NCI-H2107 (cell line): ENCODE measurements around the gene ZCWPW2.

Source experiments
- DNase-seq: peaks from one replicate; lab custom pipeline; 2025; lab: John Stamatoyannopoulos, UW

ZCWPW2 gene

DNA sequence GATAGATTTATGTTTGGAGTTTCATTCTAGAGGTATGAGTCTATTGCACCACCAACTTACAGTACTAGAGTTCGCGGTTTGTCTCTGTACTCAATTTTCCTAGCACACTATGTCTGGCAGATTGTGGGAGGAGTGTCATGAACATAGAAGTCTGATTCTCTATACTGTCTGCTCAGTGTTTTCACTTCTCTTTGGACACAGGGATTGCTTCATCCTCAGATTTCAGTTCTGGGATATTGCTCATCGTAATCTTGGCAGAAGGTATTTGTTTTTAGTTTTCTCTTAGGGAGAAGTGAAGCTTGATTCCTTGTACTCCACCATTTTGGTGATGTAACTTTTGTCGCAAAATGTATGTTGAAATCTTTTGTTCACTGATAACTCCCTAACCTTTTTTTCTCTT, 27.9 kb downstream of the ZCWPW2 start:
- no peak for DNase-seq

DNA sequence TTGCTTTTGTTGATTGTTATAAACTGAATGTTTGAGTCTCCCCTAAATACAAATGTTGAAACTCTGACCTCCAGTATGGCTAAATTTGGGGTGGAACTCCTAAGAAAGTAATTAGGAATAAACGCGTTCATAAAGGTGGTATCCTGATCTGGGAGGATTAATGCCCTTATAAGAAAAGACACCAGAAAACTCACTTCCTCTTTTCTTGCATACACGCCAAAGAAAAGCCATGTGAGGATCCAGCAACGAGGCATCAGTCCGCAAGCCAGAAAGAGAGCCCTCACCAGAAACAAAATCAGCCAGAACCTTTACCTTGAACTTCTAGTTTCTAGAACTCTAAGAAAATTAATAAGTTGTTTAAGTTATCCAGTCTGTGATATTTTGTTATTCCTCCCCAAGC, 37.5 kb downstream of the ZCWPW2 start:
- no peak for DNase-seq

DNA sequence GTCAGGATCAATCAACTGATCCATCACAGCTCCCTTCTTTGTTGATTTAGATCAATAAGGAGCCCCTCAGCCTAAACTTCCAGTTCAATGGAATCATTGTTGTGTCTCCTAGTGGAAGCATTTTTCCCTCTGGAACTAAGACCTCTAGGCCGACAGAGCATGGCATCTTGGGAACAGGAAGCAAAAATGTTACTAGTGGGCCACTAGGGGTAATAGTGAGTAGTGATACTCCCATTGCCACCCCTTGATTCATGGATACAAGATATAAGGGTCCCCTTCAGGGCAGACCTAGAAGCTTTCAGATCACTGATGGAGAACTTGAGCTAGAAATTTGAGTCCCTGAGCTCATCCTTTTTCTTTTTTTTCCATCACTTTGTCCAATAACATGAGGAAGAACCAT, 40.5 kb downstream of the ZCWPW2 start:
- DNase-seq = no peak

DNA sequence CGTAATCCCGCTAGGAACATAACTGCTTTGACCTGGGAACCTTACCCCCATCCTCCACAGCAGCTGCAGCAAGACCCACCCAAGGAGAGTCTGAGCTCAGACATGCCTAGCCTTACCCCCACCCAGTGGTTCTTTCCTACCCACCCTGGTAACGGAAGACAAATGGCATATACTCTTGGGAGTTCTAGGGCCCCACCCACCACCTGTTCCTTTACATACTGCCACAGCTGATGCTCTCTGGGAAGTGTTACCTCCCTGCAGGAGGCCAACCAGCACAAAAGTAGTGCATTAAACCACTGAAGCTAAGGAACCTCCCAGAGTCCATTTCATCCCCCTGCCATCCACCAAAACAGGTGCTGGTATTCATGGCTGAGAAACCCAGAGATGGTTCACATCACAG, 50.7 kb downstream of the ZCWPW2 start:
- DNase-seq = no peak

DNA sequence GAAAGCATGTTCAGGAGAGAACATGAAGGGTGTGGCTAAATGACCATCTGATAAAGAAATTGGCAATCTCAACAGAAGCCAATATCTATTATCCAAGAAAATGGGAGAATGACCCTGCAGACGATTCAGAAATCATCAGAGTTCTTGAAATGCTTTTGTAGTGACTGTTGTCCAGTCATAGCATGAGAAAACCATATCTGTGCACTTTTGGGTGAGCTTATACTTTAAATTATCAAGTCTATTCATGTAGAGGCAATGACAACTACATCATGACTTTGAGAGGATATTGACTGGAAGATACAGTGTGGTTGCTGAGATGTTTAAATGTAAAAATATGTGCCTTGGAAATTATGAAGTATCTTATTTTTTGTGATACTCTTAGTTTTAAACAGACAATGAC, 57.7 kb downstream of the ZCWPW2 start:
- no peak for DNase-seq

DNA sequence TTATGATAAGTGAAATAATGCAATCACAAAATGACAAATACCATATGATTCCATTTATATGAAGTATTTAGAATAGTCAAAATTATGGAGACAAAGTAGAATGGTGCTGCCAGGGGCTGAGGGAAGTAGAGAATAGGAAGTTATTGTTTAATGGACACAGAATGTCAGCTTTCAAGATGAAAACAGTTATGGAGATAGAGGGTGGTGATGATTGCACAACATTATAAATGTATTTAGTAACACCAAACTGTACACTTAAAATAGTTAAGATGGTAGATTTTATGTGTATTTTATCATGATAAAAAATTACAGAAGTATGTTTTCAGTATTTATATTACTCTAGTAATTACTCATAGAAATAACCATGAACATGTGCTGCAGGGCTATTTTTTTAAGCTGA, 100.9 kb downstream of the ZCWPW2 start:
- DNase-seq = no peak

DNA sequence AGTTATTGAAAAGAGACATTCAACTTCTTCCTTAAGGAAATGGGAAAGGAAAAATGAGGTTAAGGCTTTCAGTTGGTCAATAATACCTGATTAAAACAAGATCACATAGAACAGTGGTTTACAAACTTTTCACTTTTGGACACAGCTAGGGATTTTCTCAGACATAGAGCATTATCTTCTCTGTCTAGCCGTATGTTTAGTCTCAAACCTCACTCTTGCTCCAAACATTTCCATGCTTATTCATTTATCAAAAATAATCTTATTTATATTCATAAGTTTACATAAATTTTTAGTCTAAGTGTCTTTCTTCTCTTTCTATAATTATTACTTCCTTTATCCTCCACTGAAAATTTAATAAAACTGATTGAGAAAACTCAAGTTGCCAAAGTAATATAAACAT, 114.3 kb downstream of the ZCWPW2 start:
- no peak for DNase-seq

DNA sequence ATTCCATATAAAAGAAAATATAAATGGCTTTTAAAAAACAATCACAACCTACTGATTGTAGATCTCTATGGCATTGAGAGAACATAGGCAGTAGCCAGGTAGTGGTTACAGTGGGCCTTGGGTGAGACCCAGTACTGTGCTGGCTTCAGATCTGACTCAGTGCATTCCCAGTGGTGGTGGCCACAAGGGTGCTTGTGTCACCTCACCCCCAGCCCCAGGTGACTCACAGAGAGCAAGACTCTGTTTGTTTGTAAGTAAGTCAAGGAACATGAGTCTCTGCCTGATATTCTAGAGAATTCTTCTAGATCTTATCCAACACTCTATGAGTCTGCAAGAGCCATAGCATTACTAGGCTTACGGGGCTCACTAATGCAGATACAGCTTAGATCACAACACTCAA, 118.9 kb downstream of the ZCWPW2 start:
- DNase-seq = no peak

DNA sequence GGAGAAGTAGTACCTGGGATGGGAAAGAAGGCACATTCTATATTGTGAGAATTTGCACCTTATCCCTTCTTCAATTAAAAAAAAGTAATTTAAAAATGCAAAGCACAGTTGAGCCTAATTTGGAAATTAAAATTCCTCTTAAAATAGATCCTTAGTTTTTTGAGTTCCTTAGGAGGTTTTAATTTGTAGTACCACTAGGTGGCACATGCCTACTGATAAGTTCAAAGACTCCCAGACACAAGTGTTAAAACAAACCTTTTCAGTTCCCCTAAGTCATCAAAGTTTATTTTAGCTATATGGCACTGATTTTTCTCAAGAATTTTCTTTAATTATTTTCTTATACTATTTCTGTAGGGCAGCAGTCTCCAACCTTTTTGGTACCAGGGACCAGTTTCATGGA, 127.7 kb downstream of the ZCWPW2 start:
- DNase-seq = no peak

DNA sequence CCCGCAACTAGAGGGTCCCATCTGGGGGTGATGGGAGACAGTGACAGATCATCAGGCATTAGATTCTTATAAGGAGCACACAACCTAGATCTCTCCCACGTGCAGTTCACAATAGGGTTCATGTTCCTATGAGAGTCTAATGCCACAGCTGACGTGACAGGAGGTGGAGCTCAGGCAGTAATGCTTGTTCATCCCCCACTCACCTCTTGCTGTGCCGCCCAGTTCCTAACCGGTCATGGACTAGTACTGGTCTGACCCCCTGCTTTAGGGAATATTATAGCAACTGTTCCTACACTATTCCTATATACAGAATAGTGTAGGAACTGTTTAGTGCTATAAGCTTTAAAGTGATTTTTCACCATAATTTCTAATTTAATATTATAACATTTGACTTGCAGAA, 128.2 kb downstream of the ZCWPW2 start:
- DNase-seq = no peak

DNA sequence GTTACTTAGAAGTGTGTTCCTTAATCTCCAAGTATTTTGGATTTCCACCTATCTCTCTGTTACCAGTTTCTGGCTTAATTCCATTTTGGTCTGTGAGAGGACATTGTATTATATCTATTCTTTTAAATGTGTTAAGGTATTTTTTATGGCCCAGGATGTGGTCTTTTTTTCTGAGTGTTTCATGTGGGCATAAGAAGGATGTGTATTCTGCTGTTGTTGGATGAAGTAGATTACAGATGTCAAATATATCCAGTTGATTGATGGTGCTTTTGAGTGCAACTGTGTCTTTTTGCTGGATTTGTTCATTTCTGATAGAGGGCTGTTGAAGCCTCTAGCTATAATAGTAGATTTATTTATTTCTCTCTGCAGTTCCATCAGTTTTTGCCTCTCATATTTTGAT, 136.6 kb downstream of the ZCWPW2 start:
- no peak for DNase-seq

DNA sequence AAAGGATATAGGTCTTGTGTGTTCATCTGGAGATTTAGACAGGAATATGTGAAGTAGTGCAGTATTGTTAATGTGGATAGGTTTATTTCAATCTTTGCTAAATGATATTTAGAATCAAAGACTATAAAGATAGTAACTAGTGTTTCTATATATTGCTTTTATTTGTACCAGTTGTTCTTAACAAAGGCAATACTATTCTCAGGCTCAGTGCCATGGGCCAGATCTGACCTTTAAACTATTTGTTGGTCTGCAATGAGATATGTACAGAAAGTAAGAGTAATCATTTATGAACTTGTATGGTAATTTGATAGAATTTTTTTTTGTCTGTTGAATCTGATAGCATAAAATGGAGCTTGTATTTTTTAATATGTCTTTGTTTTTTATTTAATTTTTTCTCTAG, 146.8 kb downstream of the ZCWPW2 start:
- no peak for DNase-seq

DNA sequence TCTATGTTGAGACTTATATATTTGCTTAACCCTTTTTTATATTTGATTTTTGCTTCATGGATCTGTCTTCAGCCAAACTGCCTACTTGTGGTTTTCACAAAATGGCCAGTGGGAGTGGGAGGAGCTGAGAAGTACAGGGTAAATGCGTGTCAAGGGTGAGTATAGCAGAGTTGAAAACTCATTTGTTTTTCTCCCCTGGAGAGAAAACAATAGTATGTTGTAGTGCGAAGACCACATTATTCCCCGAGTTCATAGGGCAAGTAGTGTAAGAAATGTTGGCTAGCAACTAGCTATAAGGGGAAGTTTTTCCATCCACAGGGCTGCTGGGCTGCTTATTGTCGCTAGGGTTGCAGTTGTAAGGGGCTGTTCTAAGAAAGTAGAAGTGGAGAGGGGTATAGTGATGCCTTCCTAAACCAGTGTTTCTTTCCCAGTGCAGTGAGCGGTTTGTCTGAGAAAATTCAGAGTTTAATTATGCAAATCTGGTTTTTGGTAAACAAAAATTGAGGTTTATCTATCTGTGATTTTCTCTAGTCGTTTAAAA, 153.9 kb downstream of the ZCWPW2 start:
- DNase-seq = no peak

DNA sequence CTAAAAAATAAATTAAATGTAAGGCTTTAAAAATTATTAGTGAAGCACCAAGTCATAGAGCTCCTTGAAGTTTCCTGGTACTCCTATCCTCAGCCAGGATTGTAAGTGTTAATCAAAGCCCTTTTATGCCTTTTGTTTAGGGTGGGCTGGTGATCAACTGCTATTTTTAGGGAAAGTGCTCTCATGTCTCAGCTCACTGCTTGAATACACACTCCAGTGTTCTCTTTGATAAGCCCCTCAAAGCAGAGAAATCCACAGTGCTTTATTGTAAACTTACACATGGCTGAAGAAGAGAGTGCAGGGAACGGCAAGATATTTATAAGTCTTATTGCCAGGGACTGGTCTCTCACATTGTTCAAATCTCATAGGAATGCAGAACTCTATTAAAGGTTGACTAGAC, 156.5 kb downstream of the ZCWPW2 start:
- no peak for DNase-seq

DNA sequence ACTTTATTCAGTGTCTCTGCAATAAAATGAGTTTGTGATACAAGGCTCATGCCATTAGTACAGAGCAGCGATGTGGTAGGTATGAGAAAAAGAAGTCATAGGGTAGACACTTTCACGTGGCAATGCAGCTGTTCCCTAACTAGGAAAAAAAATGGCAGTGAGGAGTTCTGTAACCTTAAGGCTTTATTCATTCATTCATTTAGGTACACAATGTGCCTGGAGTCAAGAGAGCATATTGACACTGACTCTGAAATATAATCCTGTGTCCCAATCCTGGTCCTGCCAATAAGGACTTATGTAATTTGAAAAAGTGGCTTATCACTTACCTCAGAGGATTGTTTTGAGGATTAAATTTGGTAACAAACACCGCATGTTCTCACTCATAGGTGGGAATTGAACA, 173.1 kb downstream of the ZCWPW2 start:
- DNase-seq = no peak

DNA sequence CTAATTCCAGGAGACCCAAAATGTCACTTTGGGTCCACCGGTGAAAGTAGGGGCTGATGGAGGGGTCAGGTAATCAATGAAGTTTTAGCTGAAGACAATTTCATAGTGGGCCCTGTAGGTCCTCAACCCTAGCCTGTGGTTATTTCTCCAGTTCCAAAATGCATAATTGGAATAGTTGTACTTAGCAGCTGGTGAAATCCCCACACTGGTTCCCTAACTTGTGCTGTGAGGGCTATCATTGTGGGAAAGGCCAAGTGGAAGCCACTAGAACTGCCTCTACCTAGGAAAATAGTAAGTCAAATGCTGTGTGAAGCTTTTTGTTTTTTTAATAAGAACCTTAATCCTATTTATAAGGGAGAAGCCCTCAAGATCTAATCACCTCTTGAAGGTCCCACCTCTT, 193.8 kb downstream of the ZCWPW2 start:
- no peak for DNase-seq

DNA sequence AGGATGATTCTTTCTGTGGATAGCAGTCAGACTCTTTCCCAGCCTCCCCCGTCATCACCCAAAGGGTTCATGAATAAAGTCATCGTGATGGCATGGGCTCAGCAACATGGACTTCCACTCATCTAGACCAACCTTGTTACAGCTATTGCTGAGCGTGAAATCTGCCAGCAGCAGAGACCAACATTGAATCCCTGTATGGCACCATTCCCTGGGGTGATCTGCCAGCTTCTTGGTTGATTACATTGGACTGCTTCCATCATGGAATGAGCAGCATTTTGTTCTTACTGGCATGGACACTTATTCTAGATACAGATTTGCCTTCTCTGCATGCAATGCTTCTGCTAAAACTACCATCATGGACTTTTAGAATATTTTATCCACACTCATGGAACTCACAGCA, 195.7 kb downstream of the ZCWPW2 start:
- no peak for DNase-seq

DNA sequence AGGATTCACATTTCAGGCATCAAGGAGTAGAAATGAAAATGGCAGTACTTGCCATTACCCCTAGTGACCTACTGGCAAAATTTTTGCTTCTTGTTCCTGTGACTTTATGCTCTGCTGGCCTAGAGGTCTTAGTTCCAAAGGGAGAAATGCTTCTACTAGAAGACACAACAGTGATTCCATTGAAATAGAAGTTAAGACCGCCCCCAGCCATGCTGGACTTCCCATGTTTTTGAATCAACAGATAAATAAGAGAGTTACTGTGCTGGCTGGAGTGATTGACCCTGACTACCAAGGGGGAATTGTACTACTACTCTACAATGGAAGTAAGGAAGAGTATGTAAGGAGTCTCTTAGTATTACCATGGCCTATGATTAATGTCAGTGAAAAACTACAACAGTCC, 196.3 kb downstream of the ZCWPW2 start:
- DNase-seq = no peak

DNA sequence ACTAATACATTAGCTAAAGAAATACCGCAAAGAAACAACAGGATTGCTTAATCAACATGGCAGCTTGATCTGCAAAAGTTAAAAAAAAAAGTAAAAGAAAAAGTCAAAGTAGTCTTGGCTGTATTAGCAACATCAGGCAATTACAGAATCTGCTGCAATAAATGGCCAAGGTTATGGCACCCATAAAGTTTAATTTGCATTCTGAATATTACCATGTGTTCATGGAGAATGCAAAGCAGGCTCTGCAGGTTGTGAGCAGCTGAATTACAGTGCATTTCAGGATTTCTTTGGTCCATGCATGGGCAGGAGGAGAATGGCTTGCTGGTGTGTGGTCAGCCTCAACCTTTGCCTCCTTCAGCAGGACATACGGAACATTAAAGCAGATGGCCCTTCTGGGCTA, 199.2 kb downstream of the ZCWPW2 start:
- DNase-seq = no peak

DNA sequence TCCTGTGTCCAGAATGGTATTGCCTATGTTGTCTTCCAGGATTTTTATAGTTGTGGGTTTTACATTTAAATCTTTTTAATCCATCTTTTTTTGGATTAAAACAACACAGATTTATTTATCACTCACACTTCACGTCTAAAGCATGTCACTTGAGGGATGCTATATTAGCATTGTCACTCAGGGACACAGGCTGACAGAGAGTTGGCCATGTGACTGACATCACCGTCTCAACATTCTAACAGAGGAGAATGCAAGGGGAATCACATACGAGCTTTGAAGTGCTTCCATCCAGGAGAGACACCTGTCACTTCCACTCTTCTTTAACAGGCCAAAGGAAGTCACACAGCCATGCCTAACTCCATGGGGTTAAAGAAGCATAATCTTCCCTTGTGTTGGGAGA, 204.7 kb downstream of the ZCWPW2 start:
- no peak for DNase-seq

DNA sequence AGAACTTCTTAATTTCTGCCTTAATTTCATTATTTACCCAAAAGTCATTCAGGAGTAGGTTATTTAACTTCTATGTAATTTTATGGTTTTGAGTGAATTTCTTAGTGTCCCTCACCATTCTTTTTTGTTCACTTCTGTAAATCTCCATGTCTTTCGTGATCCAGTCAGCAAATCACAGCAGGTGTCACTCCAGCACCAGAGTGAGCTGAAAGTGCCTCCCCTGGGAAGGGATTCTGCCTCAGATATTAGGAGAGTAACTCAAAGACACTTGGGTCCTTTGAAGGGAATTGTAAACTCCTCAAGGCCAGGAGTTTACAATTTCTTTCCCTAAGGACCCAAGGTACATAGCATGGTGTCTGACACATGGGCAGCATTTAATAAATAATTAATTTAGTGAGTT, 207.7 kb downstream of the ZCWPW2 start:
- no peak for DNase-seq

DNA sequence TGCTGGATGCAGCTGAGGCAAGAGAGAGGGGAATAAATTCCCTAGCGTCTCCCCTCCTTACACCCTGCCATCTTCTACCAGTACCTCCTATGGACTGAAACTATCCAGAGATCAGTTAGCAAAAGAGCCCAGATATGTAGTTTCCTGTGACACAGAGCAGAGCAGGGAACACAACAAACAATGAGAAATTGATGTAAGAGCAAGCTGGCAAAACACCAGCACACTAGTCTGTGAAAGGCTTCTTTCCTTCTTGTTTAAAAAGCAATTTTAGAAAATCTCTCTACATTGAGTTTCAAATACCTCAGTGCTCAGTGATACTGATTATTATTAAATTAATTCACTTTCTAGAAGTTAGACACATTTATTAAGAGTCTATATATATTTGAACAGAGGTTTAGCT, 215.7 kb downstream of the ZCWPW2 start:
- no peak for DNase-seq

DNA sequence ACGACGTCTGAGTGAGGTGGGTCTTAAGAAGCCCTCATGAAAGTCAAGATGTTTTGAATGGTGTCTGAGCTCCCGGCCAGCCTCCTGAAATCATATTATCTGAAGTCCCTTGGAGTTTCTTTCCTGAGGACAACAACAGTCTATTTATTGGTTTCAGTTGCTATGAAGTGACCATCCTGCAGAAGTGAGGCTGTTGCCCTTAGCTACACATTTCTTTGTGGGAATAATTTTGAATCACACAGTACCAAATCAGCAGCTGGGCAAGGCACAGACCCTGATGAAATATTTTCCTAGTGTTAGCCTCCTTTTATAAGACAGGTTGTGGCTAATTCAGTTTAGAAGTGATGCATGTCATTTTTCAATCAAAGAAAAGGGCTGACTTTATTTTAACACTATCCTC, 220.8 kb downstream of the ZCWPW2 start:
- DNase-seq = no peak

DNA sequence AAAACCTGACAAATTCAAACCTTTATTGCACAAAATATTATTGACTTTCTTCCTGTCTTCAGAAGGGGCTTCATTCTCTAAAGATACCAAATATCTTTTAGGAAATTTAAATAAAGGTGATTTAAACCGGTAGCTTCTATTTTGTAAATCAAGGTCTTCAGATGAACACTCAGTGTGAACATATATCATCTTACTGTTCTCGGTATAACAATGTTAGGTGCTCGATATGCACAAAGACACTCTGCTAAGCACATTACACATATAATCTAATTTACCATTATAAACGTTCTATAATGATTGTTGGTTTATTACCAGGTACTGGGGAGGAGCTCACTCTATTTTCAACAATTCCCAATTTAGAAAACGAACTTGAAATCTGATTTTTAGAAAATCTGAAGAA, 225.5 kb downstream of the ZCWPW2 start:
- no peak for DNase-seq

DNA sequence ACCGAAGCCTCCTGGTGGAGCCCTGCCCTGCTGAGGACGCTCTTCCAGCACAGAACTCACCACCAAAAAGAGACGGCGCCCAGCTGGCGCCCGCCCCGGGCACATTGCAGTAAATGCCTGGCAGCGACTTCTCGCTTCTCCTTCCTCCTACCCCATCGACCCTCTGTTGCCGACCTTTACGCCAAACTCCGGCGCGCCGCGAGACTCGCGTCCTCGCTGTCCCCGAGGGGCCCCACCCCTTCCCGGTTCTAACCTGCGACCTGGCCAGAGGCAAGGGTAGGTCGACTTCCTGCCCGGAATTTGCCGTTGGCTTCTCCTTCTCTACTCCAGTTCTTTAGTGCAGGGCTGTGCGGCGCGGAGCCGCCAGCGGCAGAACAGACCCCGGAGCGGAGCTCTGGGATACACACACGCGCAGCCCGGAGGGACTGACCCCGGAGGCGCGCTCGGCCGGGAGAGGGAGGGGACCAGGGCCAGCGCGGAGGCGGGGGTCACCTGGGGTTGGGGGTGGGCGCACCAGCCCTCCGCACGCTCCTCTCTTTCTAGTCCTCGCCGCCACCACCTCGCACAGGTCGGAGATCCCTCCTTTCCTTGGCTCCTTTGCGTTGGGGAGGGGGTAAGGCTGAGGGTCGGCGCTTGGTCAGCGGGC, 226.7 kb downstream of the ZCWPW2 start:
- no peak for DNase-seq
